Spinal cord (tissue), 10 donors: ENCODE data around the gene FADS3. TPM values are rescaled to one million over a fixed set of nuclear protein-coding genes. Genes with fewer than 3 reads are reported as not detected.

Experiments
- DNase-seq, 6 donors: peaks; one replicate each; pipeline versions ENCODE4 v3.0.0 to v3.0.0-alpha.2; 2013 to 2015; ENCODE audit warnings: low spot score in 6 of 6, low read depth in 4 of 6
- H3K27ac ChIP-seq: one replicate; pipeline ENCODE4 v1.5.1; 2013; ENCODE audit warnings: low read depth, low read length, control low read depth
- H3K27me3 ChIP-seq: one replicate; pipeline ENCODE4 v1.6.1; 2013; ENCODE audit warnings: low read length; ENCODE audit not compliant: control insufficient read depth, insufficient read depth
- H3K36me3 ChIP-seq: one replicate; pipeline ENCODE4 v1.6.1; 2013; ENCODE audit warnings: low read length; ENCODE audit not compliant: control insufficient read depth, insufficient read depth
- H3K4me1 ChIP-seq: one replicate; pipeline ENCODE4 v1.6.1; 2013; ENCODE audit warnings: low read length; ENCODE audit not compliant: control insufficient read depth, insufficient read depth
- H3K4me3 ChIP-seq: one replicate; pipeline ENCODE4 v1.5.1; 2013; ENCODE audit warnings: low read depth, low read length, control low read depth
- H3K9me3 ChIP-seq: one replicate; pipeline ENCODE4 v1.6.1; 2013; ENCODE audit warnings: low read length; ENCODE audit not compliant: control insufficient read depth, insufficient read depth
- WGBS: methylation state at CpG from one replicate; pipeline ENCODE4 v1.1.5; 2013; ENCODE audit warnings: missing lambda C conversion rate; ENCODE audit not compliant: insufficient coverage; 5-methylcytosine and 5-hydroxymethylcytosine counted together
- polyA plus RNA-seq, 2 donors: library from polyadenylated mRNA; unstranded; fragments of 120-200 nt; gene quantifications; one replicate each; pipeline ENCODE4 v1.2.1, GENCODE V29; 2013; ENCODE audit not compliant: insufficient read length in 2 of 2
- total RNA-seq, 2 donors: library from RNA; depleted of rRNA in 1 of 2; stranded (reverse); fragments of 120-200 nt in 1 of 2; fragments of >200 nt in 1 of 2; gene quantifications; one replicate each; pipeline versions ENCODE4 v1.2.3 to v1.2.4, GENCODE V29; 2013 to 2014
- donor health status: healthy.

FADS3 gene
- total and polyA plus RNA-seq, 4 donors = 41.1 to 66.9 (median 60.3) TPM

- WGBS = 76% methylated on average over 15 of the region's 20 CpGs
- Histone ChIP-seq H3K9me3 (no peaks in the 10 kb centered on the region), H3K4me3 (no peak overlapping the region), H3K36me3 (peaks cover 56% of the 10 kb centered on the region), H3K27ac (no peak overlapping the region), H3K27me3 (no peaks in the 10 kb centered on the region), H3K4me1 (peaks cover 38% of the 10 kb centered on the region)
- DNase-seq = no peak
These were observed 18.3 kb downstream of the FADS3 start for GRCh38 chr11:61872935-61873565.

DNA sequence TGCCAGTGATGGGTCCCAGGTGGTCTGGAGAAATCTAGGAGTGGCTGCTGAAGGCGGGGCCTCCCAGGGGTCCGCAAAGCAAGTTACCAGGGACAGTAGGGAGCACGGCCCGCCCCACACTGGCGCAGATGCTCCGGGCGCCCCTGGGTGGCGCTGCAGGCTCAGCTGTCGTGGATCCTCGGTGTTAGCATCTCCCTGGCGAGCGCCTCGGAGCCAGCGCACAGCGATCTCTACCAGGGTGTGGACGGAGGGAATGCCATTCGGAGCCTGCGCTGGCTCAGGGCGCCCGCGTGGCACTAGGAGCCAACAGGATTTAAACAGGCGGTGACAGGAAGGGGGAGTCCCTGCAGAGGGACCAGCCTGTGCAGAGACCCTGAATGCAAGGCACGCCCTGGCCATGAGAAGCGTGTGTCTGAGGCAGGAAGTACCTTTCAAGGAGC lies 20.2 kb downstream of the FADS3 start:
- H3K4me3 ChIP-seq = peak overlapping the region; percentile 5
- no peaks in the 10 kb centered on the region for H3K9me3 ChIP-seq
- peaks cover 52% of the 10 kb centered on the region for H3K36me3 ChIP-seq
- peaks cover 38% of the 10 kb centered on the region for H3K4me1 ChIP-seq
- DNase-seq = peak in 4 of 6 donors; percentile 50 to 91 (median 72)
- no peaks in the 10 kb centered on the region for H3K27me3 ChIP-seq
- H3K27ac ChIP-seq = peak overlapping the region; percentile 79
- WGBS = 1% methylated on average over 24 of the region's 24 CpGs

DNA sequence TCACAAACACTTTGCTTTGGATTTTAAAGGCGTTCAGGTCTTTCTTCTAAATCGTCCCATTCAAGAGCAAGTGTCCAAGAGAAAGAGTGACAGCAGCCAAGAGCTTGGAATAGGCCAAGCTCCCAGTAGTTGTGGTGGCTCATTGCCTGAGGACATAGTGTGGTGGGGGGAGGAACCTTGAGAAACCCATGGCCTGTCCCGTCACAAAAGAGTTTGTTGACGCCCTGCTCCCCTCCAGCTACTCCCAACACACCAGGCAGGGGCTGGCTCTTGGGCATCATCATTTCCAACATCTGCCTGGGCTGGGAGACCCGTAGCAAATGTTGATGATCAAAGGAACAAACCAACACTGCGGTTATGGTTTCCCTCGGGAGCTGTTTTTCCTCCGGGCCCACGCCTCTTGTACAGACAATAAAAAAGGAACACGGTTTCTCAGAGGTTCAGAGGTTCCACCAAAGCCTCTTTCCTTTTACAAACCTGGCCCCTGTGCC lies 20.8 kb downstream of the FADS3 start:
- DNase-seq = peak in 1 of 6 donors; percentile 47
- no peaks in the 10 kb centered on the region for H3K9me3 ChIP-seq
- no peak overlapping the region for H3K4me3 ChIP-seq
- H3K27ac ChIP-seq = peak overlapping the region; percentile 79
- H3K36me3 ChIP-seq = peaks cover 52% of the 10 kb centered on the region
- H3K27me3 ChIP-seq = no peaks in the 10 kb centered on the region
- 31% methylated on average over 7 of the region's 10 CpGs for WGBS
- peaks cover 38% of the 10 kb centered on the region for H3K4me1 ChIP-seq

GRCh38 chr11:61869708-61870451 lies 21.5 kb downstream of the FADS3 start:
- Histone ChIP-seq H3K36me3 (peaks cover 54% of the 10 kb centered on the region), H3K4me1 (peaks cover 38% of the 10 kb centered on the region), H3K27me3 (no peaks in the 10 kb centered on the region), H3K4me3 (no peak overlapping the region), H3K27ac (no peak overlapping the region), H3K9me3 (no peaks in the 10 kb centered on the region)
- no peak for DNase-seq
- WGBS = 73% methylated on average over 19 of the region's 21 CpGs

- no peaks in the 10 kb centered on the region for H3K9me3 ChIP-seq
- WGBS = 91% methylated on average over 3 of the region's 4 CpGs
- peaks cover 36% of the 10 kb centered on the region for H3K4me1 ChIP-seq
- no peak overlapping the region for H3K4me3 ChIP-seq
- H3K27me3 ChIP-seq = no peaks in the 10 kb centered on the region
- H3K36me3 ChIP-seq = peaks cover 56% of the 10 kb centered on the region
- no peak for DNase-seq
- no peak overlapping the region for H3K27ac ChIP-seq
These were observed 22.0 kb downstream of the FADS3 start for GRCh38 chr11:61869429-61869707.

DNA sequence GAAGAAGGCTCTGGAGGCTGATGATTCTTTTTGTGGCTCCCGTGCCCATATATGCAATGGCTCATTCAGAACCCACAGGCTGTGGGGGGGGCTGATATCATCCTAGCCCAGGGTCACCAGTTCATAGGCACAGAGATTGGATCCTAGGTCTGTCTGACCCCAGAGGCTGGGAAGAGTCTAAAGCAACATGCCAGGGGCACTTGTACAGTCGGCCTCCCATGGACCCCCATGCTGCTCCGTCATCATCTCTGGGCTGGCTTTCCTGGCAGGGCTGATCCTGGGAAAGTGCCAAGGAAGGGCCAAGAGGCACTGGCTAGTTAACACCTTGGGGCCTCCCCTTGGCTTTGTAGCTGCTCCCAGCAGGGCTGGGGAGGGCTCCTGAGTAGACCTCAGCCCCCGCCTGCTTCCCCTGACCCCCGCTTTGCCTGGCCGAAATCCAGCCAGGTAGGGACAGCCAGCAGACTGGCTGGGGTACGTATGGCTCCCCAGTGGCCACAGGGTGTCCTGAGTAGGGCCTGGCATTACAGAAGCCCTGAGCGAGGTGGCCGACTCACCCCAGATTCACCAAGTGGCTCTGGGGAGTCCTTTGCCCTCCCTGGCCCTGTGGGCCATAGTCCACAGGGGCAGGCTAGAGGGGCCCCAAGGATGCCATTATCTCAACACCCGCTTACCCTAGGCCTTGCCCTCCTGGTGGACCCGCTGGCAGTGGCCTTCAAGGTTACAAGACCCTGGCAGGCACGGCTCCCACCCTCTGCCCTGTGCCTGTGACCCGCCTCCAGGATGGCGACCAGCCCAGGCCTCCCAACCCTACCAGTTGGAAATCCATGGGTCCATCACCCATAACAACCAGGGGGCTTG lies 22.5 kb downstream of the FADS3 start:
- H3K4me1 ChIP-seq = peaks cover 35% of the 10 kb centered on the region
- peak in 1 of 6 donors; percentile 42 for DNase-seq
- H3K9me3 ChIP-seq = no peaks in the 10 kb centered on the region
- no peak overlapping the region for H3K4me3 ChIP-seq
- no peaks in the 10 kb centered on the region for H3K27me3 ChIP-seq
- H3K36me3 ChIP-seq = peaks cover 57% of the 10 kb centered on the region
- 78% methylated on average over 11 of the region's 14 CpGs for WGBS
- no peak overlapping the region for H3K27ac ChIP-seq

GRCh38 chr11:61866958-61867343 lies 24.4 kb downstream of the FADS3 start:
- no peak for DNase-seq
- H3K27ac ChIP-seq = no peak overlapping the region
- no peaks in the 10 kb centered on the region for H3K9me3 ChIP-seq
- H3K4me1 ChIP-seq = peaks cover 33% of the 10 kb centered on the region
- H3K27me3 ChIP-seq = no peaks in the 10 kb centered on the region
- H3K36me3 ChIP-seq = peaks cover 64% of the 10 kb centered on the region
- no peak overlapping the region for H3K4me3 ChIP-seq
- WGBS = 93% methylated on average over 2 of the region's 6 CpGs

DNA sequence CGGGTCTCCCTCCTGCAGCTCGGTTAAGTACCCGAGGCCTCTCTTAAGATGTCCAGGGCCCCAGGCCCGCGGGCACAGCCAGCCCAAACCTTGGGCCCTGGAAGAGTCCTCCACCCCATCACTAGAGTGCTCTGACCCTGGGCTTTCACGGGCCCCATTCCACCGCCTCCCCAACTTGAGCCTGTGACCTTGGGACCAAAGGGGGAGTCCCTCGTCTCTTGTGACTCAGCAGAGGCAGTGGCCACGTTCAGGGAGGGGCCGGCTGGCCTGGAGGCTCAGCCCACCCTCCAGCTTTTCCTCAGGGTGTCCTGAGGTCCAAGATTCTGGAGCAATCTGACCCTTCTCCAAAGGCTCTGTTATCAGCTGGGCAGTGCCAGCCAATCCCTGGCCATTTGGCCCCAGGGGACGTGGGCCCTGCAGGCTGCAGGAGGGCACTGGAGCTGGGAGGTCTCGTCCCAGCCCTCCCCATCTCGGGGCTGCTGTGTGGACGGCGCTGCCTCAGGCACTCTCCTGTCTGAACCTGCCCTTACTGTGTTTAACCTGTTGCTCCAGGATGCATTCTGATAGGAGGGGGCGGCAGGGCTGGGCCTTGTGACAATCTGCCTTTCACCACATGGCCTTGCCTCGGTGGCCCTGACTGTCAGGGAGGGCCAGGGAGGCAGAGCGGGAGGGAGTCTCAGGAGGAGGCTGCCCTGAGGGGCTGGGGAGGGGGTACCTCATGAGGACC lies 25.0 kb downstream of the FADS3 start:
- 85% methylated on average over 17 of the region's 18 CpGs for whole genome bisulfite sequencing
- H3K36me3 ChIP-seq = peaks cover 70% of the 10 kb centered on the region
- H3K27ac ChIP-seq = no peak overlapping the region

More for the DNA sequence above, 25.0 kb downstream of the FADS3 start:
- no peak for DNase-seq
- no peak overlapping the region for H3K4me3 ChIP-seq
- H3K27me3 ChIP-seq = no peaks in the 10 kb centered on the region
- peaks cover 28% of the 10 kb centered on the region for H3K4me1 ChIP-seq
- no peaks in the 10 kb centered on the region for H3K9me3 ChIP-seq
